ENCODE results near the gene IPO13. TPM values are rescaled to one million over a fixed set of nuclear protein-coding genes. Genes with fewer than 3 reads are reported as not detected.

Gene IPO13
- total RNA-seq, 2 donors from 2014 or later = 28.4 to 43.1 TPM

DNA sequence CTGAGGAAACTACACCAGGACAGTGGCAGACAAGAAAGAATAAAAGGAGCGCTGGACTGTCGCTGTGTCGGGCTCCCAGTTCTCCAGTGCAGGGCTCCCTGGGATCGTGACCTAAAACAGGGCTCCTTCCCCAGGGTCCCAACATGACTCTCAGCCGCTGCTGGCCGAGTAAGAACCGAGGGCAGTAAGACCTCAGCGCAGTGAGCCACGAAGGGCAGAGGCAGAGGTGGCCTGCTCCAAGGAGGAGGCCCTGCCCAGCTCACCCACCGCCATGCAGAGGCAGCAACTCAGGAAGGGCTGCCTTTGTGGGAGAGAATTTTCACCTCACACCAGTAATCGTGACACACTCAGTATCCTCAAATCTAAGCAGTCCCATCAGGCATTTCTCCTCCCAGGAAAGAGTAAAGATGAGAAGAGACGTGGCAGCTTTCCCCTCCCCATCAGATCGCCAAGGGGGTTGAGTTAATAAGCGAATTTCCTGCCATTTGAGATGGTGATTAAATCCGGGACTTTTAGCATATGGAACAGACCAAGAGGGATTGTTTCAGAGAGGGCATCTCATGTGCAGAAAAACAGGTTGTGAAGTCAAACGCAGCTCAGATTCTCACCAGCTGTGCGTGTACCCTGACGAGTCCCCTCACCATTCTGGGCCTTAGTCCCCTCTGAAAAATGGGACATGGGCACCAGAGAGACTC lies 32.9 kb upstream of the IPO13 start:
- Mint-ChIP-seq H3K27me3 (no peaks in the 10 kb centered on the region), H3K27ac (no peak overlapping the region), H3K36me3 (no peaks in the 10 kb centered on the region), H3K4me3 (no peak overlapping the region), H3K9me3 (no peaks in the 10 kb centered on the region), H3K4me1 (ENCODE audit: low read depth in 2 of 2) (no peaks in the 10 kb centered on the region)
- no peak for ATAC-seq
- DNase-seq (ENCODE audit: low spot score) = no peak

DNA sequence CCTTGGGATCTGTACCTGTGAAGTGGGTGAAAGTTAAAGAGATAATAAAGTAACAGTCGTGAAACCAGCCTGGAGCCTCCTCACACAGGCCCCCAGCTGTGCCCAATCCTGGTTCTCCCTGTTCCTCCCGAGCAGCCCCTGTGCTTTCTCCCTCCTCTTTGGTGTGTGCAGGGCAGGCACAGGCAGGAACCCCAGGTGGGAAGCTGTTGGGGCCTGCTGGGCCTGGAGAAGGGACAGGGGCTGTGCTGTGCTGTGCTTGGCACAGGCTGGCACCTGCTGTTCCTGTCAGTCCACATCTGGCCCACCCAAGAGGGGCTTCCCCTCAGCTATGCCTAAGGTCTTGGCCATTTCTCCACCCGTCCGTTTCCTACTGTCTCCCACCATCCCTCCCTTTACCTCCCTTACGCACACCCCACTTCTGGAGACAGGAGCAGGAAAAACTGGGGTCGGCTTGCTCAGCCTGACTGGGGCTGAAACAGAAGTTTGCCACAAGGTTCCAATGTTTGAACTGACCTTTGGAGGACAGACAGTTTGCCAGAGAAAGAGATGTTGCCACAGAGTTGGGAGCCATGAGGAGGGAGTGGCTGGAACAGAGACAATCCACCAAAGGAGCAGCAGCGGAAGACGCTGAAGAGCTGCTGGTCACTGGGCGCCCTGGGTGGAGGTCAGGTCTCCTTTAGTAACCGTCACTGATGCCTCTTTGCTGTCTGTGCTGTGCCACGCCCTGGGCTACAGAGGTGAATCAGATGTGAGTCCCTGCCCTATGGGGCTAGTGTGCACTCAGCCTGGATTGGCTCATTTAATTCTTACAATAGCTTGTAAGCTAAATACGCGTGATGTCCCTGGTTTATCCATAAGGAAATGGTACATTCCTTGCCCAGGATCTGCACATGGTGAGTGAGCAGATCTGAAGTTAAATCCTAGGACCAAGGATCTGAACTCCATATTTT lies 31.9 kb upstream of the IPO13 start:
- no peak overlapping the region for H3K27ac Mint-ChIP-seq
- H3K27me3 Mint-ChIP-seq = no peaks in the 10 kb centered on the region
- no peaks in the 10 kb centered on the region for H3K36me3 Mint-ChIP-seq
- no peaks in the 10 kb centered on the region for H3K9me3 Mint-ChIP-seq
- H3K4me3 Mint-ChIP-seq = no peak overlapping the region
- DNase-seq (ENCODE audit: low spot score) = no peak
- peak in 1 of 2 donors; percentile 10 for ATAC-seq
- H3K4me1 Mint-ChIP-seq (ENCODE audit: low read depth in 2 of 2) = peaks cover 0 to 5% of the 10 kb centered on the region in 2 donors

DNA sequence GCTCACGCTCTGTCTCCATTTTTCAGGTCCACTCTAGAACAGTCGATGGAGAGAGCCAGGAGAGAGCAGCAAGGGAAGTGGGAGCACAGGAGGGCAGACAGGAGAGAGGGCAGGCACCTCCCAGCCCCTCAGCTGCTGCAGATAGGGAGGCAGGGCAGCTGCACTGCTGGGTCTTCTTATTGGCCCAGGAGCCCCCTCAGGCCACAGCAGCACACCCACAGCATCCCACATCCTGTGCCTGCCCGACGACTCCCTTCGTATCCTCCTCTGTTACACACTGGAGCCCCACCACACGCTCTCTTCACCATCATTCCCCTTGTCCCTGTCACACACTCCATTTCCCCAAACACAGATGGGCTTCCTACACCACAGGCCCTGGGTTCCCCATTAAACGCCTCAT lies 26.8 kb upstream of the IPO13 start:
- Mint-ChIP-seq H3K27me3 (no peaks in the 10 kb centered on the region), H3K4me1 (ENCODE audit: low read depth in 2 of 2) (peaks cover 4 to 5% of the 10 kb centered on the region in 2 donors), H3K27ac (no peak overlapping the region), H3K4me3 (no peak overlapping the region), H3K36me3 (no peaks in the 10 kb centered on the region), H3K9me3 (no peaks in the 10 kb centered on the region)
- ATAC-seq (no peak), DNase-seq (ENCODE audit: low spot score) (peak; percentile 12)

DNA sequence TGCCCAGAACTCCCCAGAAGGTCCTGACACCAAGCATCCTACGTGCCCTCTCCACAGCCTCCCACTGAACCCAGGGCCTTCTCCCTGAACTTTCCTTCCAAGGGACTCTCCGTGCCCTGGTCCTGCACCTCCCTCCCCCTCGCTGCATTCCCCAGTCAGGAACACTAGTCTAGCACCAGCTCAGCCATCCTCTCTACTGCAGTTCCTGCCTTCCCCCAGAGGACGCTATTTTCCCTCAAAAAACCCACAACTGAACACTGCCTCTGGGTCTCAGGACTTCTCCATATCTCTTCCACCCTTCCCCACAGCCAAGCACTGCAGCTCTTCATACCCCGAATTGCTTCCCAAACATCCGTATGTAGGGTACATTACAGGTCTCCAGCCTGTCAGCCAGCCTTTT lies 25.7 kb upstream of the IPO13 start:
- Mint-ChIP-seq H3K4me3 (no peak overlapping the region), H3K27ac (no peak overlapping the region), H3K9me3 (no peaks in the 10 kb centered on the region), H3K27me3 (no peaks in the 10 kb centered on the region), H3K36me3 (no peaks in the 10 kb centered on the region), H3K4me1 (ENCODE audit: low read depth in 2 of 2) (peaks cover 4 to 5% of the 10 kb centered on the region in 2 donors)
- no peak for ATAC-seq
- no peak for DNase-seq (ENCODE audit: low spot score)

DNA sequence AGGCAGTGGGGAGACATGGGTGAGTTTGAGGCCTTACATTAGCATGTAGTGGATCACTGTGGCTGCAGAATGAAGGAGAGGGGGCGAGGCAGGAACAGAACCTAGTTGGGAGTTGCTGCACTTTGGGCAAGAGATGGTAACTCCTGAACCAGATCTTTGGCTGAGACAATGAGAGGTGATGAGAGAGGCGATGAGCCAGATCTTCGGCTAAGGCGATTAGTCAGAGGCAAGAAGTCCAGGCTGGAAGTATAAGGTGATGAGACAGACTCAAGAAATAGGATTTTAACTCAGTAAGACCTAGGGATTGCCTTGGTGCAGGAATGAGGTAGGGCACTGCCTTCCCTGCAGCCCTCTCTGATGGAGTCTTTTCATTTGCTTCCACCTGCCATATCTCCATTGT lies 22.2 kb upstream of the IPO13 start:
- H3K4me3 Mint-ChIP-seq = no peak overlapping the region
- no peaks in the 10 kb centered on the region for H3K27me3 Mint-ChIP-seq
- peaks cover under 1 to 4% of the 10 kb centered on the region in 2 donors for H3K4me1 Mint-ChIP-seq (ENCODE audit: low read depth in 2 of 2)
- no peaks in the 10 kb centered on the region for H3K36me3 Mint-ChIP-seq
- no peak overlapping the region for H3K27ac Mint-ChIP-seq
- no peaks in the 10 kb centered on the region for H3K9me3 Mint-ChIP-seq
- DNase-seq (ENCODE audit: low spot score) (no peak), ATAC-seq (no peak)

DNA sequence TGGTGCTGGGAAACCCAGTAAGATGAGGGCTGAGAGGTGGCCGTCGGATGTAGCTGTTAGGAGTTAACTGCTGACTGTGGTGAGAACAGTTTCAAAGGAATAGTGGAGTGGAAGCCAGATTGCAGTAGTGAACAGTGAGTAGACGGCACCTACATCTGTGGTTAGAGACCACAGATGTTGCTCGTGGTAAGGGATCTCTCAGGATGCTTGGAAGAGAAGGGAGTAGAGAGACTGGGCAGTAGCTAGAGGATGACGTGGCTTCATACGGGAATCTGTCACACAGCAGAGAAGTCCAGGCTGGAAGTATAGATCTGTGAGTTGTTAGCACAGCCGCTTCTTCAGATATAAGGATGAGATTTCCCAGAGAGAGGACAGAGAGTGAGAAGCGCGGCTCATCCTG lies 20.9 kb upstream of the IPO13 start:
- DNase-seq (ENCODE audit: low spot score) = peak; percentile 23
- Mint-ChIP-seq H3K4me3 (no peak overlapping the region), H3K9me3 (no peaks in the 10 kb centered on the region), H3K4me1 (ENCODE audit: low read depth in 2 of 2) (no peaks in the 10 kb centered on the region), H3K27ac (no peak overlapping the region), H3K36me3 (no peaks in the 10 kb centered on the region), H3K27me3 (no peaks in the 10 kb centered on the region)
- ATAC-seq = no peak

DNA sequence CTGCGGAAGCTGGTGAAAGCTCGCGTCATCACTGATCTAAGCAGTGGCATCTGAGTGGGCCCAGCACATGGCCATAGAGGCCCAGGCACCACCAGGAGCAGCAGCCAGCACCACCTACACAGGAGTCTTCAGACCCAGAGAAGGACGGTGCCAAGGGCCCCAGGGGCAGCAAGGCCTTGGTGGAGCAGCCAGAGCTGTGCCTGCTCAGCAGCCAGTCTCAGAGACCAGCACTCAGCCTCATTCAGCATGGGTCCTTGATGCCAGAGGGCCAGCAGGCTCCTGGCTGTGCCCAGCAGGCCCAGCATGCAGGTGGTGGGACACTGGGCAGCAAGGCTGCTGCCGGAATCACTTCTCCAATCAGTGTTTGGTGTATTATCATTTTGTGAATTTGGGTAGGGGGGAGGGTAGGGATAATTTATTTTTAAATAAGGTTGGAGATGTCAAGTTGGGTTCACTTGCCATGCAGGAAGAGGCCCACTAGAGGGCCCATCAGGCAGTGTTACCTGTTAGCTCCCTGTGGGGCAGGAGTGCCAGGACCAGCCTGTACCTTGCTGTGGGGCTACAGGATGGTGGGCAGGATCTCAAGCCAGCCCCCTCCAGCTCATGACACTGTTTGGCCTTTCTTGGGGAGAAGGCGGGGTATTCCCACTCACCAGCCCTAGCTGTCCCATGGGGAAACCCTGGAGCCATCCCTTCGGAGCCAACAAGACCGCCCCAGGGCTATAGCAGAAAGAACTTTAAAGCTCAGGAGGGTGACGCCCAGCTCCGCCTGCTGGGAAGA lies 16.4 kb upstream of the IPO13 start:
- DNase-seq (ENCODE audit: low spot score) (peak; percentile 44), ATAC-seq (no peak)
- H3K36me3 Mint-ChIP-seq = no peaks in the 10 kb centered on the region
- H3K27me3 Mint-ChIP-seq = peaks cover 9 to 14% of the 10 kb centered on the region in 2 donors
- no peak overlapping the region for H3K4me3 Mint-ChIP-seq
- no peak overlapping the region for H3K27ac Mint-ChIP-seq
- no peaks in the 10 kb centered on the region for H3K9me3 Mint-ChIP-seq
- H3K4me1 Mint-ChIP-seq (ENCODE audit: low read depth in 2 of 2) = peaks cover 0 to 9% of the 10 kb centered on the region in 2 donors

DNA sequence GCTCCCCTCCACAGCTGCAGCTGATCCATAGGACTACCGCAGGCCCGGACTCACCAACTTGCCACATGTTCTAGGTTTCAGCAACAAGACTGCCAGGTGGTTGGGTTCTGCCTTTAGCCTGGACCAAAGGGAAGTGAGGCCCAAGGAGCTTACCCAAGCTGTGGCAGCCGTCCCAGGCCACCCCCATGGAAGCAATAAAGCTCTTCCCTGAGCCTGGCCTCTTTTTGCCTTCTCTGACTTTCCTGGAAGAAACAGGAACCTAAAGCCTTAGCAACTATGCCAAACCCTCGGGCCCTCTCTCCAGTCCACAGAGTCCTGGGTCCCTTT lies 15.8 kb upstream of the IPO13 start:
- no peak overlapping the region for H3K4me3 Mint-ChIP-seq
- H3K27ac Mint-ChIP-seq = no peak overlapping the region
- peaks cover 0 to 12% of the 10 kb centered on the region in 2 donors for H3K4me1 Mint-ChIP-seq (ENCODE audit: low read depth in 2 of 2)
- DNase-seq (ENCODE audit: low spot score) = peak; percentile 25
- peaks cover 9 to 17% of the 10 kb centered on the region in 2 donors for H3K27me3 Mint-ChIP-seq
- H3K9me3 Mint-ChIP-seq = no peaks in the 10 kb centered on the region
- ATAC-seq = no peak
- no peaks in the 10 kb centered on the region for H3K36me3 Mint-ChIP-seq

DNA sequence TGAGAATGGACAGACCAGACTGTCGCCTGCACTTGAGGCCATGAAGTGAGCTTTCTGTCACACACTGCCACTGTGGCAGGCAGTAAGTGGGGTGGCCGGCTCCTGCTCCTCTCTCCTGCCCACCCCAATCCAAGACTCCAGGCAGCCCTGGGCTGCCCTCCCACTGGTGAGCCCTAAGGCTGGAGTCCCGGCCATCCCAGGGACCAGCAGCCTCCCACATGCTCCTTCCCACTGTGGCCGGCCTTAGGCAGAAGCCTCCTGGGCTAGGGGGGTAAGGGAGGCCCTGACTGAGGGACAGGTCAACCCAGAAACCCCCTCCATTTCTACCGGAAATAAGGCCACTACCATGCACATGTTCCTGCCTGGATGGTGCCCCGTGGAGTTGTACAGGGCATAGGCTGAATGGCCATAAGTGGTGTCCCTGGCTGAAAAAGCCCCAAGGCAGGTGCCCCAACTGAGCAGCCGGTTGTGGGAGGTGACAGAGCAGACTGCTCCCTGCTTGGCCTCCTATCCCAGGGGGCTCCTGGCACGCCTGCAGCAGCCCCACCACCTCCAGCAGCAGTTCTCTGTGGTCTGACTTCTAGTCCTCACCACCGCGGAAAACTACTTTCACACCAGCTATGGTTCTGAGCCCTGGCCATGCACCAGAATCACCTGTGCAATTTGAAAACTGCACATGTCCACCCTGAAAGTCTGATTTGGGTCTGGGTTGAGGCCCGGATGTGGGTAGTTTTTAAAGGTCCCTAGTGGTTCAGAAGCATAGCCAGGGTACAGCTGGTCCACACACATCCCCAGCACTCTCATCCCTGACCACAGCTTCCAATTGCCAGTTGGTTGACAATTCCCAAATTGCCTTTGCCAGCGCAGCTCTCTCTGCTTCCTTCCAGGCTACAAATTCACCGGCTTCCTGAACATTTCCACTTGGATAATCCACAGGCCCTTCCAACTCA lies 14.8 kb upstream of the IPO13 start:
- DNase-seq (ENCODE audit: low spot score) (peak; percentile 29), ATAC-seq (no peak)
- H3K9me3 Mint-ChIP-seq = no peaks in the 10 kb centered on the region
- peaks cover 0 to 15% of the 10 kb centered on the region in 2 donors for H3K4me1 Mint-ChIP-seq (ENCODE audit: low read depth in 2 of 2)
- no peaks in the 10 kb centered on the region for H3K36me3 Mint-ChIP-seq
- peaks cover 9 to 20% of the 10 kb centered on the region in 2 donors for H3K27me3 Mint-ChIP-seq
- H3K27ac Mint-ChIP-seq = no peak overlapping the region
- H3K4me3 Mint-ChIP-seq = no peak overlapping the region

DNA sequence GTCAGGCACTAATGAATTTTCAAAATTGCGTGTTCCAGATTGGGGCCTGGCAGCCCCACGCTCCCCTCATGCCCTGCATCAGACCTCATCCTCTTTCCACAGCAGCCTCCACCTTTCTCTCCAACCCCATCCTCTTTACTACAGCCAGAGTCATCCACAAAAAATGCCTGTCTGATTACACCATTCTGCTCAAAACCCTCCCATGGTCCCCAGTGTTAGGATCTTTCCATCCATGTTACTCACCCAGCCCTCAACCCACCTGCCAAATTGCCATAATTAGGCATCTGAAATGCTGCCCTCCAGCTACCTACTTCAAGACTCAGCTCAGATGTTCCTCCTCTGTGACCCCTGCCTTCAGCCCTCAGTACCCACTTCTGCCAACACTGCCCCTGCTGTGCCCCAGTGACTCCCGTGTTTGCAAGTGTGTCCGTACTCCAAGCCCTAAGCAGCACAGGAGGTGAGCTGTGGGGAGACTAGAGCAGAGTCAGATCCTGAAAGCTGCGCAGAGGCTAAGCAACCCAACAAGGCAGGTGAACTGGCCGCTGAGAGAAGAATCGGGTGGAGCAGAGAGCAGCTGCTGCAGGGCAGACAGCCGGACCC lies 13.9 kb upstream of the IPO13 start:
- Mint-ChIP-seq H3K4me1 (ENCODE audit: low read depth in 2 of 2) (peaks cover 0 to 15% of the 10 kb centered on the region in 2 donors), H3K27ac (no peak overlapping the region), H3K36me3 (no peaks in the 10 kb centered on the region), H3K4me3 (no peak overlapping the region), H3K27me3 (peaks cover 9 to 20% of the 10 kb centered on the region in 2 donors), H3K9me3 (no peaks in the 10 kb centered on the region)
- ATAC-seq (no peak), DNase-seq (ENCODE audit: low spot score) (no peak)

DNA sequence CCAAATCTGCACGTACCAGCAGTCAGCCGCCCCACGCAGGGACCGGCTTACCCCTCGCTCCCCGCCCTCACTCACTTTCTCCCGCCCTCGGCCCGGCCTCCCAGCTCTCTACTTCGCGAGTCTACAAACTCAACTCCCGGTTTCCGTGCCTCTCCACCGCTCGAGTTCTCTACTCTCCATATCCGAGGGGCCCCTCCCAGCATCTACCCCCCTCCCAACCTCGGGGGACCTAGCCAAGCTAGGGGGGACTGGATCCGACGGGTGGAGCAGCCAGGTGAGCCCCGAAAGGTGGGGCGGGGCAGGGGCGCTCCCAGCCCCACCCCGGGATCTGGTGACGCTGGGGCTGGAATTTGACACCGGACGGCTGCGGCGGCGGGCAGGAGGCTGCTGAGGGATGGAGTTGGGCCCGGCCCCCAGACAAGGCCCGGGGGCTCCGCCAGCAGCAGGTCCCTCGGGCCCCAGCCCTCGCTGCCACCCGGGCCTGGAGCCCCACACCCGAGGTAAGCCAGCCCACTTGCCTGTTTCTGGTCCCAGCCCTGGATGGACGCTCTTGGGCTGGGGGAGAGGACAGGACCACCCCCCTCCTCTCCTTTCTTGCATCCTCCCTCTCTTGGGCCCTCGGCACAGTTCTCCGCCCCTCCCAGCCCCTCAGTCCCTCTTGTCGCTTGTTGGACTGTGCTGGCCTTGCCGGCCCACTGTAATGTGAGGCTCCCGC lies 13.2 kb upstream of the IPO13 start, which contains the start of gene ARTN:
ARTN (plus strand) TSS at position 416 of the 715 bp plus-strand sequence. CDS start 1,856 bp downstream, outside the sequence.
- H3K36me3 Mint-ChIP-seq = no peaks in the 10 kb centered on the region
- no peak within 1 kb of the TSS for H3K4me3 Mint-ChIP-seq
- H3K9me3 Mint-ChIP-seq = no peaks in the 10 kb centered on the region
- no peak within 1 kb of the TSS for H3K27ac Mint-ChIP-seq
- H3K4me1 Mint-ChIP-seq (ENCODE audit: low read depth in 2 of 2) = peaks cover 0 to 15% of the 10 kb centered on the region in 2 donors
- H3K27me3 Mint-ChIP-seq = peaks cover 9 to 20% of the 10 kb centered on the region in 2 donors
- DNase-seq (ENCODE audit: low spot score) = peak; percentile 49
- no peak for ATAC-seq
